Amygdala (tissue), 56 donors: Measurements from ENCODE around the gene M1AP.
"Not testable (repeated sequence)": the region's sequence is repeated elsewhere in the genome, so short reads cannot be mapped to it uniquely, and the experiment has no call there.

Experiments
- DNase-seq, 56 donors: peaks; one replicate each; lab custom pipeline; 2025; lab: John Stamatoyannopoulos, UW

M1AP gene

DNA sequence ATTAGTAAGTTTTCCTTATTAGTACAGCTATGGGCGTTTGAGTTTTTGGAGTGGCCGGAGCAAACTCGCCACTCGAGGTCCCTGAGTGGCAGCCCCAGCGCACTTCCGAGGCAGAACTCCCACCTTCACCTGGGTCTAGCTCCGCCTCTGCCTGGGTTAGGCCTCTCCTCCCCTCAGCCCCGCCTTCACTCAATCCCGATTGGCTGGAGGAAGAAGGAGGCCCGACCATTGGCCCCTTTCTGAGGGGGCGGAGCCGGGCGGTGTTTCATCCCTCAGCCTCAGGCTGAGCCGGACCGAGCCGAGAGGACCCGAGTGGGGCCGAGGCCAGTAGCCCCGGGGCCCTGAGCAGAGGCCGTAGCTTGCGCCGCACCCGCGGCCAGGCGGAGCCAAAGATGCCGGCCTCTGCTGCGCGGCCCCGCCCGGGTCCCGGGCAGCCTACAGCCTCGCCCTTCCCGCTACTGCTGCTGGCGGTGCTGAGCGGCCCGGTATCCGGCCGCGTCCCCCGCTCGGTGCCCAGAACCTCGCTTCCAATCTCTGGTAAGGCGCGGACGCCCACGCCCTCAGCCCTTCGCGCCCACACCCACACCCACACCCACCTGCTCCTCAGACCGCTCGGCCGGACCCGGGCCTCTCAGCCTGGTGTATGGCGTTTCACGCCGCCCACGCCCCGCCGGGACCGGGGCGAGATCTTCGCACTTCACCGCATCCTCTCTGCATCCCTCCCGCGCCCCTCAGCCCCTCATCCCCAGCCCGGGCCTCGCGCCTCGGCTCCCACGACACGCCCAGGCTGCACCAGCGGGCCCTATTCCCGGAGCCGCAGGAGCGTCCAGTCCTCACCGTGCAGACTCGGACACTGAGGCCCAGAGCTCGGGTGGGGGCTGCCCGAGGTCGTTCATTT lies 6.1 kb upstream of the M1AP start, which contains the start of gene SEMA4F:
Gene SEMA4F (plus strand): TSS at position 263 of the 898 bp plus-strand sequence. CDS start 130 bp downstream, at position 393.
- peak; percentile 46 to 98 (median 91) for DNase-seq

DNA sequence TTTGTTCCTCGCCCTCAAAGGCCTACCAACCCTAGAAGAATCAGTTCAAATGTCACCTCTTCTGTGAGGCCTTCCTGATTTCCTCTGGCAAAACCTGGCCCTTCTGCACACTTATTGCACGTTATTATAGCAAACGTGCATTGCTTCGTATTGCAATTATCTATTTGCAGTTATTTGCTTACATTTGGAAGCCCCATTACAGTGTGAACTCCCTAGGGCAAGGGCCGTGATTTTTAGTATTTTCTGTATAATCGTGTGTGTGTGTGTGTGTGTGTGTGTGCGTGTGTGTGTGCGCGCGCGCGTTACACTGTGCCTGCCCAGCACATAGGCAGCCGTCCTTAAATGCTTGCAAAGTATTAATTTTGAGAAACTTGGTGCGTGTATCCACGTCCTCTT lies 5.5 kb upstream of the M1AP start:
- no peak for DNase-seq

DNA sequence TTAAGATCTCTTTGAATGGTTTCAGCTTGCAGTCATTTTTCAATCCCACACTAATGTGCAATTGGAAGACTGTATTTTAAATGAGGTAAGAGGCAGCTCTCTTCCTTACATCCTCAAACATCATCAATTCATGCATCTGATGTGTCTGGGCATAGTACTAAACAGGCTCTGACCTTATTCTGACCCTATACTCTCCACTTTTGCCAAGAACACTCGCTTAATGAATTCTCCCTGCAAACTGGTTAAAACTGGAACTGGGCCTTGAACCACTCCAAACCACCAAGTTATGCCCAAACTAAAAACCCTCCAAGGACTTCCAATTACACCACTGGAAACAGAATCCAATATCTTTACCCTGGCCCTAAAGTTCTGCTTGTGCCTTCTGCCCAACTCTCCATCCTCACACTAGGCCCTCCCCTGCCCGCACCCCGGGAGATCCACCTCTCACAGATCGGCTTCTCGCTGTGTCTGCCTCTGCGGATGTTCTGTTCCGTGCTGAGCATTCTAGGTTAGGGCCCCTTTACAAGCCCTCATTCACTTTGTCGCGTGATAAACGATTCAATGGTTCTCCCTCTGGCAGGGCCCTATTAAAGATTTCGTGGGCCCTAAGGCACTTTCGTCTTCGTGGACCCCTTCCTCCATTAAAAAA lies 1.2 kb downstream of the M1AP start:
- DNase-seq, result no peak

DNA sequence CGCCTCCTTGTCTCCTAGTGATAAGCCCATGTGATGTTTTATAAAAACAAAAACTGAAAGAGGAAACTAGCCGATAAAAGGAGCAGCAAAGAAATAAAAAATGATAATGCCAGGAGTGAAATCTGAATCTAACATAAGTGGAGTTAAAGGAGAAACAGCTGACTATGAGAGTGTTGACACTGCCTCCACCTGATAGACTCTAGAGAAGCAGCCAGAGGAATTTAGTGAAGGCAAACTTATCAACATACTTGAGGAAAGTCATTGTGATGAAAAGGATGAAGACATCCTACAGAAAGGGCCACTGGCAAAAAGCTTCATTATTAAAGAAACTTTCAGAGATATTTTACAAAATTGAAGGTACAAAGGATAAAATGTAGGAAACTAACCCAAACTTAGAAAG lies 1.9 kb downstream of the M1AP start:
- no peak for DNase-seq

DNA sequence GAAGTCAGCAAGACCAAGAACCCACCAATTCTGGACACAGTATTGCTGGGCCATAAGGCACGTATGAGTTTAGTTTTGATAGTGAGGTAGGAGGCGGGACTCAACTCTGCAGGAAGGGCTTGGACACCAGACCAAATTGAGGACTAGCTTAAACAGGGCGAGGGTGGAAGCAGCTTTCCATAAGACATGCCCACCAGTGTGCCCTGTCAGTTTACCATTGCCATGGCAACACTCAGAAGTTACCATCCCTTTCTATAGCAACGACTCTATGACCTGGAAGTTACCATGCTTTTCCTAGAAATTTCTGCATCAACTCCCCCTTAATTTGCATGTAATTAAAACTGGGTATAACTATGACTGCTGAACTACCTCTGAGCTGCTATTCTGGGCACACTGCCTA lies 2.8 kb downstream of the M1AP start:
- no peak for DNase-seq

DNA sequence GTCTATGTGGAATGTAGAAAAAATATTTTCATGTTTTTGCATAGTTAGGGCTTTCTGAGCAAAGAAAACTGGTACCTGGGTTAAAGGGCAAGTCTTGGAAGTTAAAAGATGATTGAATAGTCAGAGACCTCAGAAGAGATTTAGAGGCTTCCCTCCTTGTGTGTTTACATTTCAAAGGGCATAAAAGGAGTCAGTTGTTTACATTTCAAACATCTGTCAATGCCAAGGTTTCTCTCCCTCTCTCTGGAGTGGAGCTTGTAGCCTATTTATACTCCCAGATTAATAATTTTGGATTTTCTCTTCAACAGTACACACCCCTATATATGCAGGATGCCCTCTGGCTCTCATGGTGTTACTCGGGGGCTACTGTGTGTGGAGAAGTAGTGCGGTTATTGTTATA lies 8.6 kb downstream of the M1AP start:
- no peak for DNase-seq

DNA sequence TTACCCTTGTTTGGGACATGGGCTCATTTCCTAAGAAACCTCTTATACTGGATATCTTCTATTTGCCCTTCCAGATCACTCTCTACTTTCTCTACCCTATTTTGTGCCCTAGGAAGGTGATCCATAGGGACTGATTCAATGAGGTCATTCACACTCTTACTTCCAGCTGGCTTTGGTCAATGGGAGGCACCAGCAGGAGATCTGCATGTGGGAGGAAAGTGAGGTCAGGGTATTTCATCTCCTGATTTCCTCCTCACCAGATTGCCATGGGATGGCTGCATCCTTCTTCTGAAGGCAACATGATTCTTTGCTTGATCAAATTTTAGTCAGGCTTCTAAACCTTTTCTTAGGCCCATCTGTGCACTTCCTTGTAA lies 15.2 kb downstream of the M1AP start:
- no peak for DNase-seq

DNA sequence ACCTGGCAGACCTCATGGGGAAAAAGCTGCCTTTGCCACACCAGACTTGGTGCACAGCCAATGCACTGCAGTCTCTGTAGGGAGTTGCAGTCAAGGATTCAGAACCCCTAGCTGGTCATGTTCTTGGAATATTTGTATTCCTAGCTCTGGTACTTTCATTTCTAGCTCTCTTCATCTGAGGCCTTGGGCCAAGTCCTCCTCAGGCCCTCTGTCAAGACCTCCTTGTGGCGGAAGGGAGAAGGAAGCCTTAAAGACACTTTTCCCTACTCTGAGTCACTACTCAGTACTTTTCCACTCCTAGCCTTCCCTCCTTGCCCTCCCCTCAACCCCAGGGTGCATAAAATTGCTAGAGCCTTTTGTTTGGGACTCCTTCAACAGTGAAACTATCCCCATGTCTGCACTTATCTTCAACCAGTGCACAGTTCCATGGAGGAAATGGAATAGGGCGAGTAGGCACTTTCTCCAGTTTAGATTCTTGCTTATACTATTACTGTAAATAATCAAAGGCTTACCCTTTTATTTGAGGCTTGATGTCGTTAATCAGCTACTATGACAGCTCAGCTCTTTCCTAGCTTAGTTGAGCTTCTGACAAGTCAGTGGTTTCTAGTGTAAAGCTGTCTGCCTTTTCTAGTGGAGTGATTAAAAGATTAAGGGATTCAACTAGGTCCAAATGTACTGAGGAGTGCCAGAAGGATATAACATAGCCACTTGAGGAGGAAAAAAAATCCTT lies 15.8 kb downstream of the M1AP start:
- no peak for DNase-seq

DNA sequence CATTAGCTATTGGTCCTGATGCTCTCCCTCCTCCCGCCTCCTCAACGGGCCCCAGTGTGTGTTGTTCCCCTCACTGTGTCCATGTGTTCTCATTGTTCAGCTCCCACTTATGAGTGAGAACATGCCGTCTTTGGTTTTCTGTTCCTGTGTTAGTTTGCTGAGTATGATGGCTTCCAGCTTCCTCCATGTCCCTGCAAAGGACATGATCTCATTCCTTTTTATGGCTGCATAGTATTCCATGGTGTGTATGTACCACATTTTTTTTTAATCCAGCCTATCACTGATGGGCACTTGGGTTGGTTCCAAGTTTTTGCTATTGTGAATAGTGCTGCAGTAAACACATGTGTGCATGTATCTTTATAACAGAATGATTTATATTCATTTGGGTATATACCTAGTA lies 17.7 kb downstream of the M1AP start:
- DNase-seq, result not testable (repeated sequence)

DNA sequence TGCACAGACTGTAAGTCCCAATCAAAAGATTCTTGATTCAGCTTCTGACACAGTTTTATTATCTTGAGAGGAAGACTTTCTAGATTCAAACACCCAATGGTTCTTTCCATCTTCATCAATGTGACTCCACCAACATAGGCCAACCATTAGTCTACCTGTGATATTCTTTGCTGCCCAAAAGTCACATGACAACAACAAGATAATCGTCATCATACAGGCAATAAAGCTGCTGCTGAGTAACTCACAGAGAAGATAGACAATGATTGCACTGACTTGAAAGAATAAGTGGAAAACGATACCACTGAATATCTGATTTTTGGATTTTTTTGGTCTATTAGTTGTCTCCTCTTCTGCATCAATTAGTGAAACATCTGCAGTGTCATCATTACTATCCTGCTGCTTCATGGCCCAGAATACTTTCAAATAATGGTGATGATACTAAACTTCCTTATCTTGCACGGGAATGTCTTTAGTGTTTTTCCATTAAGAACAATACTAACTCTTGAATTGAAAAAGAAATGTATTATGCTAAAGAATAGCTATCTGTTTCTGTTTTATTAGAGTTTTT lies 19.5 kb downstream of the M1AP start:
- no peak for DNase-seq

DNA sequence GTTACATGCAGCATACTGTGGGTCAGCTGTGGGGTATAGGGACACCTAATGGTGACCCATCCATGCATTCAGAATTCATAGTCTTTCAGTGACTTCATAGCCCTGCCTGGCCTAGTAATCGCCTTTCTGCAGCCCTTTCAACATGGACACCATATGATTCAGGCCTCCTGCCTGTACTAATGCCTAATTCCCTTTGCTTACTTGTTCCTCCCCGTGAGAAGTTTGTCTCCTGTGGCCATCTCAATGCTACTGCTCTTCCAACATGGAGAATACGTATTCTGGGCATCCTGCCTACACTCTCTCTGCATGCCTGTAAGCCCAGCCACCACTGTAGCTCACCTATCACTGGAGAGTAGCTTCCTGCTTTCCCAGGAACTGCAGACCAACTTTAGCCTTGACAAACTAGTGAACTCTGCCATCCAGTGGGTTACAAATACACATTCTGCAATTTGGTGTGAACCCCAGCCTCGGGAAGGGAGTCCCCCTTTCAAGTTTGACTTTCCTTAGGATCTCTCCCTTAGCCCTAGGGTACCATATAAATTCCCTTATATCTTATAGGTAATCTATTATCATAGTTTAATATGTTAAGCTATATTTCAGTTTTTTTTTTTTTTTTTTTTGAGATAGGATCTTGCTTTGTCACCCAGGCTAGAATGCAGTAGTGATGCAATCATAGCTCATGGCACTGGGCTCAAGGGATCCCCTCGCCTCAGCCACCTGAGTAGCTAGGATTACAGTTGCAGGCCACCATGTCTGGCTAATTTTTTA lies 22.3 kb downstream of the M1AP start:
- no peak for DNase-seq

DNA sequence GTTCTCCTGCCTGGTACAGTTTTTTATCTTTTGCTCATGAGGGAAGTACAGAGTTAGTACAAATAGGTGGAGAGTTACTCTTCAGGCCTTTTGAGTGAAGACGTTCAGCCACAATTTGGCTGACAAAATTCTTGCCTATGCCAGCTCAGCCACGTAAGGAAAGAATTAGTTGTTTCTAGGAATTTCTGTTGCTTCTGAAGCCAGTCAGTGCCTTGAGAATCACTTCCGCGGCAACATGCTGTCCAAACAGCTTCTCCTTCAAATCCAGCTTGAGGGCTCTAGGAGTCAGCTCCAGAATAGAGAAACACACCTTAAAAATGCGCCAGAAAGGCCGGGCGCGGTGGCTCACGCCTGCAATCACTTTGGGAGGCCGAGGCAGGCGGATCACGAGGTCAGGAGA lies 27.5 kb downstream of the M1AP start:
- no peak for DNase-seq

DNA sequence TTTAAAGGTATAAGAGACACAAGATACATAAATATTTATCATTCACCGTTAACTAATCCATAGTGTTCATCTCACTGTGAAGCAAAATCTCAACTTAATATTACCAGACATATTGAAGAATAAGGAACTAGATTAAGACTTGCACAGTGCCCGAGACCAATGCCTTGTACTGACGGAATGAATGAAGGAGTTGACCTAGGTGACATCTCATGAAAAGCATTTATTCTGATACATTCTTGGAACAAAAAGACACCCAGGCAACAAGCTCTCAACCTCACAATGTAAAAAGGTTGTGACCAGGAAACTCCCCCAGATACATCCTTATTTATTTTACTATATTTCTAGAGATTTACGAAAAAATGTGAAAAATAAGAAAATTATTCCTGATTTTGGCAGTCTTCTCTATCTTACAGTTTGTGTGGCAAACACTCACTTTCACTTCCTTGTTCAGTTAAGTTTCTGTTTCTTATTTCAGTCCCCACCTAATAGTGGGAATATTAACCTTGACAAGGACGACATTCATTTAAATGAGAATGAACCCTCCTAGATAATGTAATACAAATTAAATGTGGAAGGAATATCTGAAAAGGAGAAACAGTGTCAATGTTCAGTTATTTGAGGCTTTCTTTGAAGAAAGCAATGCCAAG lies 28.4 kb downstream of the M1AP start:
- DNase-seq, result no peak

DNA sequence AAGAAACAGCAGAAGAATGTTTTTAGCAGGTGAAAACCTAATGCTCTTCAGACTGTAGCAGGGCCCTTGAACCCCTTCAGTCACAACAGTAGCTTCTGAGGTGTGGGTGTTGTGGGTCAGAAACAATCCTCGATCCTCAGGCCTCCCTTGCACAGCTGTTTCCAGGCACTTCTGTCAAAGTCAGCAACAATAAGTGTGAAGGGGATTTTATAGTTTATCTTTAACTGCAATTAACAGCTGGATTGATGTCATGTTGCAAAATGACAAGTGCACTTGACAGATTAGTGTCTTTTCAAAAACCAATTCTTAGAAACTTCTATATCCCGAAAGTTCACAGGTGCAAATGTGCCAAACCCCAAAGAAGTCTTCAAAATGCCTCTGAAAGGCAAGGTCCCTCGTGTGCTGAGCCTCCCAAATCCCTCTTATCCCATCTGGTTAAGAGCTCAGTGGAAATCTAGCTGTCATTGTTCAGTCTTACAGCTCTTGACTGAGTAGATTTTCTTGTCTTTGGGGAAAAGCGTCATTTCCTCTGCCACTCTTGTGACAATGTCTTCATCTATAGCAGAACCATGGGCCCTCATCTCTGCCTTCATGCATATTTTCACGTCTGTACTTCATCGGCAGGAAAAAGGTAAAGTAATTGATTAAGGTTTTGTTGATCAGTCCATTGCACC lies 29.6 kb downstream of the M1AP start:
- DNase-seq, result no peak

DNA sequence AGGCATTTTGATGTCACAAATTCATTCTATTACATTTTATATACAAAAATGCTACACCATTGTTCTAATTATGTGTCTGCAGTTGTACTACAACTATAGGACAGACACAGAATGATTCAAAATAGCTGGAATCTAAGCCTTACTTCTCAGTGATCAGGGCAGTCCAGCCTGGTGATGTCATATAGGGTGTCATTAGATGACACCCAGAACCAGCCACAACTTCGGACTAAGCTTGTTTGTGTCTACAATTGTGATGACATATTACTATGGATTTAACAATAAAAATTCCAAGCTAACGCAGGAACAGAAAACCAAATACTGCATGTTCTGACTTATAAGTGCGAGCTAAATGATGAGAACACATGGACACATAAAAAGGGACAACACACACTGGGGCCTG lies 31.0 kb downstream of the M1AP start:
- no peak for DNase-seq

DNA sequence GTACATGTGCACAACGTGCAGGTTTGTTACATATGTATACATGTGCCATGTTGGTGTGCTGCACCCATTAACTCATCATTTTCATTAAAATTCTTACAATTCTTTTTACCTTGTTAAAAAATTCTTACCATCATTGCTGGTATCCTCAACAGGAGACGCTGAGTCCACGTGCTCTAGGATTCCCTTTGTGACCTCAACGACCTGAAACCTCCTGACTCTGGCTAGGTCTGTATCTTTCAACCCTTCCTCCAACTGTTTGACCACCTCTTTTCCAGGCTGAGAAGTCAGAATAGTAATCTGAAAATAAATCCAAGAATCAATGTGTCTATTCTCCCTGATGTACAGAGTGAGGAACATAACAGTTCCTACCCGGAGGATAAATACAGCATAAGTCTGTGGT lies 41.2 kb downstream of the M1AP start:
- DNase-seq, result no peak

DNA sequence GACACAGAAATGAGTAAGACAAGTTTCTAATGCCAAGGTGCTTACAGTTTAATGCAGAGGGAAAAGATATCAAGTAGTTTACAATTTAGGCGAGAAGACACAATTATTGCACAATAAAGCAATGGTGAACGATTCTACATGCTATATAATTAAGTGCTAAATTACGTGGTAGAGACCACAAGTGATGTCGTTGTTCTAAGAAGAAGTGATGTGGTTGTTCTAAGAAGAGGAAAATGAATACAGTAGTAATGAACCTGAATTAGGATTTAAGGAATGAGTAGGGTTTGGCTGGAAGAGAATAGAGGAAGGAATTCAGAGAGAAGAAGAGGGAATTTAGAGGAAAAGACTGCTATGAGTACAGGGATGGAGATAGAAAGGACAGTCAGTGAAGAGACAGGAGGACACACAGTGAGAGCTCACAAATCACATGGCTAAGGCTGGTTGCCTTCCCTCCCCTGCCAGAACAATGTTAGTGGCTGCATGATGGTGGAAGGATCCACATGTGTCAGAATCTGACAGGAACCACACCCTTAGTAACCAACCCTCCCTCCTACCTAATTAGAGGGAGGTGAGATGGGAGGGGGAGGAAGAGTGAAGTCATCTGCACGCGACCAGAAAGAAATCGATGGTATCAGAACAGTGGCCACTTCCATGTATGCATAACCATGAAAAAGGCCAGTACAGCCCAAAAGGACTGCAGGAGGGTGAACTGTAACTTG lies 44.7 kb downstream of the M1AP start:
- no peak for DNase-seq

DNA sequence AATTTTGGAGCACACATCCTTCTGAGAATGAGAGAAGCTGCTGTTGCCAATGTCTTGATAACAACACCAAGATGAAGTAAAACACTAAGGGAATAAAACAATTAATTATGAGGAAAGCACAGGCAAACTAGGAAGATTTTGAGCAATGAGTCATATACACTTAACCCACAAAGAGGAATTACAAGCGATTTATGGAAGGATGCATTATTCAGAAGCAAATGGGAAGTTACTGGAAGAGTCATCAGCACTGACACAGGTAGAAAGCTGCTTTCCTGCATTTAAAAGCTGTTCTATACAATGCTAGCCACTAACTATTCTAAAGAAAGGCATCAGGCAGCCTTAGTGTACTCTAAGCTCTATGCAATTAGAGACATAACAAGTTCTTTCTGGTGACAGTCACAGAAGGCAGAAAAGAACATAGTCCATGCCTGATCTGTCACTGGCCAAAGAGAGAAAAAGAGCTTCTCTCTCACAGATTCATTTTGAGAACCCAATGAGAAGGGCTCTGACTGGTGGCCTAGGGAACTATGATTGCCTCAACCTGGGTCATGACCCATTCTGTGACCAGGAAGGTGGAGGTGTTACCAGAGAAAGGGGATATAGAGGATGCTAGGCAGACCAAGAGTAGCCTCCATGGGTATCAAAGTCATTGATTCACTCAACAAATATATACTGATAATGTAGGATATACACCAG lies 45.4 kb downstream of the M1AP start:
- no peak for DNase-seq
